ENCODE measurements around the gene SORCS2. TPM values are rescaled to one million over a fixed set of nuclear protein-coding genes. Genes with fewer than 3 reads are reported as not detected.

The SORCS2 gene
- total RNA-seq, 2 donors from 2014 or later, result 0.54 to 0.74 TPM

DNA sequence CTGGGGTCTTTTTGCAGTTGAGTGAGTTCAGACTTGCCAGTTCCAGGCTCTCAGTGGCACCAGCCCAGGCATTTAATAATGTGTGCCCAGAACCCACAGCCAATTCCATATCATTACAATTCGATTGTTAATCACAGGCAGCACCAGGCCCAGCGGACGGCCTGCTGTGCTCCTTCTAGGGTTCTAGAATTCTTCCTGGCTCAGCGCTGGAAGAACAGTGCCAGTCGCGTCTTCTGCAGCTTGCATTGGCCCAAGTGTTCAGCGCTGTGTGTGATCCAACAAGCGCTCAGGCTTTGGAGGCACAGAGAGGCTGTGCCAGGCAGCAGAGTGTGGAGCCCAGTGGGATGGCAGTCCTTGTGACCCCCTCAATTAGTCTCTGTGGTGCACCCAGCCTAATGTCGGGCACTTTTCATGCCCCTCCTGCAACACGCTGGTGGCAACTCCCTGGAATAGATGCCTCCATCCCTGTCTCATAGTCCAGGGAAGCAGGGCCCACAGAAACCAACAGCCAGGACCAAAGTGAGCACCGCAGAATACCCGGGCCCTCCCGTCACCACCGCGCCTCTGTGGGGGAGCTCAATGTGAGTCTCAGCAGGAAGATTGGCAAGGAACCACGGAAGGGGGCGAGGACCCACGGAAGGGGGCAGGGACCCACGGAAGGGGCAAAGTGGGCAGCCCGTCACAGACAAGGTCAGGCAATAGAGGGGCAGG lies 554.2 kb downstream of the SORCS2 start:
- no peaks in the 10 kb centered on the region for H3K4me1 ChIP-seq
- no peak overlapping the region for H3K4me3 ChIP-seq
- DNase-seq, result no peak
- no peak overlapping the region for H3K9ac ChIP-seq (ENCODE audit: low read depth in 2 of 2, low read length in 2 of 2)
- intact Hi-C loops (cut with DNase I), result no loop called here
- no peaks in the 10 kb centered on the region for H3K36me3 ChIP-seq
- no peak overlapping the region for H3K27ac ChIP-seq
- TF ChIP-seq, protein P1, sequence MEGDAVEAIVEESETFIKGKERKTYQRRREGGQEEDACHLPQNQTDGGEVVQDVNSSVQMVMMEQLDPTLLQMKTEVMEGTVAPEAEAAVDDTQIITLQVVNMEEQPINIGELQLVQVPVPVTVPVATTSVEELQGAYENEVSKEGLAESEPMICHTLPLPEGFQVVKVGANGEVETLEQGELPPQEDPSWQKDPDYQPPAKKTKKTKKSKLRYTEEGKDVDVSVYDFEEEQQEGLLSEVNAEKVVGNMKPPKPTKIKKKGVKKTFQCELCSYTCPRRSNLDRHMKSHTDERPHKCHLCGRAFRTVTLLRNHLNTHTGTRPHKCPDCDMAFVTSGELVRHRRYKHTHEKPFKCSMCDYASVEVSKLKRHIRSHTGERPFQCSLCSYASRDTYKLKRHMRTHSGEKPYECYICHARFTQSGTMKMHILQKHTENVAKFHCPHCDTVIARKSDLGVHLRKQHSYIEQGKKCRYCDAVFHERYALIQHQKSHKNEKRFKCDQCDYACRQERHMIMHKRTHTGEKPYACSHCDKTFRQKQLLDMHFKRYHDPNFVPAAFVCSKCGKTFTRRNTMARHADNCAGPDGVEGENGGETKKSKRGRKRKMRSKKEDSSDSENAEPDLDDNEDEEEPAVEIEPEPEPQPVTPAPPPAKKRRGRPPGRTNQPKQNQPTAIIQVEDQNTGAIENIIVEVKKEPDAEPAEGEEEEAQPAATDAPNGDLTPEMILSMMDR (IDR thresholded peaks at IDR 0.05), result no peak
- H3K27me3 ChIP-seq, result no peaks in the 10 kb centered on the region
- no peaks in the 10 kb centered on the region for H3K9me3 ChIP-seq

DNA sequence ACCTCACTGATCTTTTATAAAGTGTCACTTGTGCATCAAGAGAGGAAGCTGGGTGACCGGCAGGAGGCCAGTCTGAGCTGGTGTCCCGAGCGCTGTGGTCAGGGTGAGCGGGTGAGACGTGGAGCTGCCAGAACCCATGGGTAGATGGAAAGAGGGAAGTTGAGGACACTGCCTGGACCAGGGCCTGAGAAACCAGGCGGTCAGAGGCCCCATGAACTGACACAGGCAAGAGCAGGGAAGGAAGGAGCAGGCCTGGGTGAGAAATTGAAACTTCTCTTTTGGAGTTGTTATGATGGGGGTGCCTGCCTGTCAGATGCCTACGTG lies 554.7 kb downstream of the SORCS2 start:
- Histone ChIP-seq H3K27ac (no peak overlapping the region), H3K36me3 (no peaks in the 10 kb centered on the region), H3K4me1 (no peaks in the 10 kb centered on the region), H3K9ac (ENCODE audit: low read depth in 2 of 2, low read length in 2 of 2) (no peak overlapping the region), H3K4me3 (no peak overlapping the region), H3K27me3 (no peaks in the 10 kb centered on the region), H3K9me3 (no peaks in the 10 kb centered on the region)
- TF ChIP-seq, protein P1 (IDR thresholded peaks at IDR 0.05), result no peak
- DNase-seq, result no peak
- intact Hi-C loops (cut with DNase I), result no loop called here

DNA sequence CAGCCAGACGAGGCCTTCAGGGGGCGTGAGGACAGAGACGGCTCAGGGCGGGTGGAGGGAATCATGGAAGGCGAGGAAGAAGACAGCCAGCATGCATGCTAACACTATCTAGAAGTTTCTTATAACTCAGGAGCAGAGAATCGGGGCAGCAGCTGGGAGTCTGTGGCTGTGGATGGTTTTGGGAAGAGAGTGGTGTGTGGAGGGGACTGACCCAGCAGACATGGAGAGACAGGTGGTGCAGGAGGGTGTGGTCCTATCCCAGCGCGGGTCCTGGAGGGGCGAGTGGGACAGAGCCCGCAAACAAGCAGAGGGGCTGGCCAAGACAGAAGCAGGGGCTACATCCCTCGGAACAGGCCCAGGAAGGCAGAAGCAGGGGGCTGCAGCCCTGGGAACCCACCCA lies 555.2 kb downstream of the SORCS2 start:
- Histone ChIP-seq H3K9me3 (no peaks in the 10 kb centered on the region), H3K9ac (ENCODE audit: low read depth in 2 of 2, low read length in 2 of 2) (no peak overlapping the region), H3K4me1 (no peaks in the 10 kb centered on the region), H3K27ac (no peak overlapping the region), H3K36me3 (no peaks in the 10 kb centered on the region), H3K27me3 (no peaks in the 10 kb centered on the region), H3K4me3 (no peak overlapping the region)
- TF ChIP-seq, protein P1 (IDR thresholded peaks at IDR 0.05), result no peak
- intact Hi-C loops (cut with DNase I), result no loop called here
- no peak for DNase-seq

DNA sequence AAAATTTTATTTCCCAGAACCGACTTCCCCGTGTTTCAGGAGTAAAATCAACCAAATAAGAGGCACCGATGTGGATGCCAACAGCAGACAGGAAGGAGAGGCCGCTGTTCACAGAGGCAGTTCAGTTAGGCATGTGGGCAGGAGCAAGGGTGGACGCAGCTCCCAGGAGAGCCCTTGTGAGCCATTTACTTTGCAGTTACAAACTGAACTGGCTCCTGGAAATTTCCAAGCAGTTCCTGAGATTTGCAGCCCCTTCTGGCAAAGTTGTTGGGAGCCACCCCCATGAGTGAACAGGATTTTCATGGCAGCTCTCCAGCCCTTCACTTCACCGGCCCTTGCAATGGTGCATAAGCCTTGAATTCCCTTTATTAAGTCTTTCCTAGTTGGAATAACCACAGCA lies 558.2 kb downstream of the SORCS2 start:
- no peak for DNase-seq
- intact Hi-C loops (cut with DNase I), result no loop called here

DNA sequence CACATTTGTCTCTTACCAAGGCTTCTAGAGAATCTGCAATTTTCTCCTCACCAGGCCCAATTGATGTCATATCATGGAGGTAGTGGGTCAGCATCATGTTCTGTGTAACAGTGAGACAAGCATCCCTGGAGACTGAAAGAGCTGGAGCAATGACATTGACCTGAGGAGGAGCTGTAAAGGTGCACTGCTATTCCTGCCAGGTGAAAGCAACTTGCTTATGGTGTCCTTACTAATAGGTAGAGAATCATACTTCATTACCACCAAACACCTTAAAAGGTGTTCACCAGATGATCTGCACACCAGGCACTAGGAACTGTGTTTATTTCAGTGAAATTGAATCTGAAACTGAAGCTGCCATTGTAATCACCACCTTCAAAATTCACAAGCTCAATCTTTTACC lies 558.6 kb downstream of the SORCS2 start:
- no peaks in the 10 kb centered on the region for H3K36me3 ChIP-seq
- H3K4me3 ChIP-seq, result no peak overlapping the region
- no peak overlapping the region for H3K9ac ChIP-seq (ENCODE audit: low read depth in 2 of 2, low read length in 2 of 2)
- no peak for DNase-seq
- intact Hi-C loops (cut with DNase I), result no loop called here
- no peaks in the 10 kb centered on the region for H3K9me3 ChIP-seq
- no peaks in the 10 kb centered on the region for H3K27me3 ChIP-seq
- H3K27ac ChIP-seq, result no peak overlapping the region
- TF ChIP-seq, protein P1 (IDR thresholded peaks at IDR 0.05), result no peak
- H3K4me1 ChIP-seq, result no peaks in the 10 kb centered on the region

More for the DNA sequence above, 558.2 kb downstream of the SORCS2 start:
- Histone ChIP-seq H3K9me3 (no peaks in the 10 kb centered on the region), H3K27ac (no peak overlapping the region), H3K27me3 (no peaks in the 10 kb centered on the region), H3K4me1 (no peaks in the 10 kb centered on the region), H3K9ac (ENCODE audit: low read depth in 2 of 2, low read length in 2 of 2) (no peak overlapping the region), H3K4me3 (no peak overlapping the region), H3K36me3 (no peaks in the 10 kb centered on the region)
- TF ChIP-seq, protein P1 (IDR thresholded peaks at IDR 0.05), result no peak
